Adrenal gland (tissue), 12 donors: ENCODE data around the gene TLE6. TPM values are rescaled to one million over a fixed set of nuclear protein-coding genes. Genes with fewer than 3 reads are reported as not detected.

ENCODE experiments used
- DNase-seq, 7 donors: peaks; one replicate each; pipeline ENCODE4 v3.0.0-alpha.2; 2019 to 2020
- H3K27ac ChIP-seq, 5 donors: fragments of 200-600 bp; sonication (generic) in 4 of 5; 1 replicate in 3 of 5; 2 replicates in 2 of 5; pipeline versions ENCODE4 v1.5.1 to v1.8.0; 2016 to 2020; ENCODE audit warnings: mild to moderate bottlenecking in 1 of 5
- H3K27me3 ChIP-seq: fragments of 200-600 bp; 2 replicates; pipeline ENCODE4 v1.8.0; 2021
- H3K36me3 ChIP-seq, 2 donors: fragments of 200-600 bp; replicated peaks in 1 of 2; 1 replicate in 1 of 2; 2 replicates in 1 of 2; pipeline versions ENCODE4 v1.5.1 to v1.8.0; 2018 to 2022
- H3K4me1 ChIP-seq, 2 donors: fragments of 200-600 bp; replicated peaks in 1 of 2; 1 replicate in 1 of 2; 2 replicates in 1 of 2; pipeline versions ENCODE4 v1.5.1 to v1.8.0; 2018 to 2021
- H3K4me3 ChIP-seq, 4 donors: fragments of 200-600 bp; sonication (generic) in 3 of 4; one replicate each; pipeline ENCODE4 v1.5.1; 2016 to 2018
- H3K9me3 ChIP-seq, 3 donors: fragments of 200-600 bp; sonication (generic) in 1 of 3; replicated peaks in 1 of 3; 1 replicate in 2 of 3; 2 replicates in 1 of 3; pipeline versions ENCODE4 v1.5.1 to v1.8.0; 2016 to 2021
- POLR2A ChIP-seq, 2 donors: fragments of 450-650 bp; IDR thresholded peaks; one replicate each; pipeline ENCODE4 v1.6.1; 2017; ENCODE audit warnings: antibody characterized with exemption in 2 of 2, mild to moderate bottlenecking in 2 of 2, moderate library complexity in 1 of 2
- WGBS, 4 donors: extraction: QIAGEN DNeasy Blood & Tissue Kit in 2 of 4; methylation state at CpG; one replicate each; pipeline versions ENCODE4 v1.1.5 to v1.1.7; 2013 to 2017; 5-methylcytosine and 5-hydroxymethylcytosine counted together
- intact Hi-C, 2 donors: fragments of 100-400 bp; cut with DNase I; formaldehyde crosslinking; loops; one replicate each; pipeline versions ENCODE4 v1.14.1 to v1.15.0; 2022 to 2023
- polyA plus RNA-seq, 3 donors: library from polyadenylated mRNA; stranded (reverse); fragments of 200-250 nt in 2 of 3; fragments of 350-450 nt in 1 of 3; fragmentation: Illumina TruSeq in 1 of 3; extraction: RNeasy Lipid Tissue Mini Kit (QIAGEN cat#74804) in 1 of 3; gene quantifications; one replicate each; pipeline ENCODE4 v1.2.3, GENCODE V29; 2013 to 2014
- total RNA-seq, 9 donors: library from RNA; depleted of rRNA in 4 of 9; stranded (reverse); fragments of >200 nt in 4 of 9; fragments of 120-200 nt in 1 of 9; fragmentation: NEBNext Ultra II Directional in 1 of 9; extraction: Animal tissue kit (Norgen Biotek cat#: 25700) in 1 of 9; gene quantifications; one replicate each; pipeline versions ENCODE4 v1.1.0 to v1.2.4, GENCODE V29; 2013 to 2023
- TF ChIP-seq, protein P1 (sequence below), 6 experiments: fragments of 450-650 bp in 4 of 6; fragments of 200-600 bp in 2 of 6; sonication (generic) in 1 of 6; IDR thresholded peaks; 1 replicate in 5 of 6; 2 replicates in 1 of 6; pipeline versions ENCODE4 v1.5.1 to v1.8.0; 2016 to 2021; ENCODE audit warnings: antibody characterized with exemption in 6 of 6, mild to moderate bottlenecking in 2 of 6, moderate library complexity in 1 of 6
- donor health status: healthy with polysubstance abuse.
- donor health status: Bipolar disorder and iron deficiency.
- donor health status: DM: yes; HTN: yes; CAD: no.
- donor health status: DM: no; HTN: no; CAD: no.
- donor health status: DM: no; HTN: no; CAD: no.
- donor health status: DM: yes; HTN: yes; CAD: no.

TLE6 gene
- total and polyA plus RNA-seq, 12 donors = 0.48 to 13.9 (median 2.0) TPM

DNA sequence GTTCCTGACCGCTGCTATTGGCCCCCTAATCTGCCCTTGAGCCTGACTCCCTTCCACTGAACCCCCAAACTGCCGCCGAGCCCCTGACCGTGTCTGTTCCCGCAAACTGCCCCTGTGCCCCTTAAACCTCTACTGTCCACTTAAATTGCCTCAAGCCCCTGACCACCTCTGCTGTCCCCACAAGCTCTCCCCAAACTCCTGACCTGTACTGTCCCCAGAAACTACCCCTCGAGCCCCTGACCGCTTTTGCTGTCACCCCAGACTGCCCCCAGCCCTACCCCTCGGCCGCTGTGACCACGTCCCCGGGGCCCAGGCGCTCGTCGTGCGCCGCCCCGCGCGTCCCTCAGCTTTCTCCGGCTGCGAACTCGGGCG lies 33.0 kb upstream of the TLE6 start:
- Histone ChIP-seq H3K36me3 (no peaks in the 10 kb centered on the region), H3K9me3 (no peaks in the 10 kb centered on the region), H3K4me1 (peaks cover 11 to 16% of the 10 kb centered on the region in 2 donors), H3K4me3 (peak overlapping the region; percentile 59 to 98 (median 86)), H3K27me3 (no peaks in the 10 kb centered on the region), H3K27ac (peak overlapping the region in 4 of 5 donors; percentile 78 to 96 (median 92))
- intact Hi-C loops = loop anchor here (10.0 kb wide), 1 partner anchor 60 kb away; no protein-coding TSS in a partner anchor
- 1 to 3% (median 2%) methylated on average over 12 to 23 of the region's 23 CpGs for WGBS, 4 donors
- TF ChIP-seq, protein P1, sequence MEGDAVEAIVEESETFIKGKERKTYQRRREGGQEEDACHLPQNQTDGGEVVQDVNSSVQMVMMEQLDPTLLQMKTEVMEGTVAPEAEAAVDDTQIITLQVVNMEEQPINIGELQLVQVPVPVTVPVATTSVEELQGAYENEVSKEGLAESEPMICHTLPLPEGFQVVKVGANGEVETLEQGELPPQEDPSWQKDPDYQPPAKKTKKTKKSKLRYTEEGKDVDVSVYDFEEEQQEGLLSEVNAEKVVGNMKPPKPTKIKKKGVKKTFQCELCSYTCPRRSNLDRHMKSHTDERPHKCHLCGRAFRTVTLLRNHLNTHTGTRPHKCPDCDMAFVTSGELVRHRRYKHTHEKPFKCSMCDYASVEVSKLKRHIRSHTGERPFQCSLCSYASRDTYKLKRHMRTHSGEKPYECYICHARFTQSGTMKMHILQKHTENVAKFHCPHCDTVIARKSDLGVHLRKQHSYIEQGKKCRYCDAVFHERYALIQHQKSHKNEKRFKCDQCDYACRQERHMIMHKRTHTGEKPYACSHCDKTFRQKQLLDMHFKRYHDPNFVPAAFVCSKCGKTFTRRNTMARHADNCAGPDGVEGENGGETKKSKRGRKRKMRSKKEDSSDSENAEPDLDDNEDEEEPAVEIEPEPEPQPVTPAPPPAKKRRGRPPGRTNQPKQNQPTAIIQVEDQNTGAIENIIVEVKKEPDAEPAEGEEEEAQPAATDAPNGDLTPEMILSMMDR (IDR thresholded peaks at IDR 0.05) = no peak
- no peak for TF ChIP-seq POLR2A (IDR thresholded peaks at IDR 0.05)
- DNase-seq = no peak

DNA sequence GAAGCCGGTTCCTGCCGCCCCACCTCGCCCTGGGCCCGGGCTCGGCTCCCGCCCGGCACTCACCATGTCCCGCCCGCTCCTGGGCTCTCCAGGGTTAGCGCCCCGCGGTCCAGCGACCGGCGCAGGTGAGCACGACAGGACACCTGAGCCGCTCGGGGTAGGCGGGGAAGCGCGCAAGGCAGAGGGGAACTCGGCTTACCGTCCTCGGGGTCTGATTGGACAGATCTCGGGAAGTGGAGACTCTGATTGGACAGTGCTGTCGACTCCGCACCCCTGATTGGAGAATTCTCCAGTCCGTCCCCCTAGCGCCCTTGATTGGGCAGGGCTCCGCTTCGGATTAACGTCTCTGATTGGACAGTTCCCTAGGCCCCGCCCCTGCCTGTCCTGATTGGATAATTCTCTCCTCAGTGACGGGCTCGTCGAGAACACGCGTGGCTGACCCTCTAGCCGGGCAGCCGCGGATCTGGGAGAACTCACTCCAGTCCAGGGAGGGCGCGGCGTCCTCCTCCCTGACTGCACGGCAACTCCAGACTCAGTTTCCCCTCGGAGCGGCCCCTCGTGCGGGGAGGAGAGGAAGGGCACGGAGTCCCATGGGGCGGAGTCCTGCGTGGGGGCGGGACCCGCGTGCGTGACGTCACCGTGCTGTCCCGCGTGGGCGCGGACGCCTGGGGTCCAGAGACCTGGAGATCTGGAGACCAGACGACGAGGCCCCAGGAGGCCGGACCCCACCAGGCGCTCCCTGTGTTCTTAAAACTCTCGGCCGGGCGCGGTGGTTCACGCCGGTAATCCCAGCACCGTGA lies 32.4 kb upstream of the TLE6 start, which contains the start of gene ZNF77:
Gene ZNF77 (minus strand): TSS at position 197 of the 800 bp plus-strand sequence. CDS start 131 bp downstream, at position 66.
- Histone ChIP-seq H3K4me1 (peaks cover 15 to 20% of the 10 kb centered on the region in 2 donors), H3K4me3 (peak within 1 kb of the TSS; percentile 59 to 98 (median 86)), H3K9me3 (no peaks in the 10 kb centered on the region), H3K36me3 (no peaks in the 10 kb centered on the region), H3K27me3 (no peaks in the 10 kb centered on the region), H3K27ac (peak within 1 kb of the TSS; percentile 57 to 96 (median 91))
- WGBS, 4 donors = 1 to 2% (median 1%) methylated on average over 29 to 74 of the region's 74 CpGs
- intact Hi-C loops = loop anchor here (10.0 kb wide), 1 partner anchor 60 kb away; no protein-coding TSS in a partner anchor
- DNase-seq = peak; percentile 99 to 100 (median 100)
- TF ChIP-seq POLR2A (IDR thresholded peaks at IDR 0.05) = peak in 1 of 2 donors; percentile 43
- TF ChIP-seq, protein P1 (IDR thresholded peaks at IDR 0.05) = peak in 4 of 6 experiments; percentile 23 to 35 (median 32)

DNA sequence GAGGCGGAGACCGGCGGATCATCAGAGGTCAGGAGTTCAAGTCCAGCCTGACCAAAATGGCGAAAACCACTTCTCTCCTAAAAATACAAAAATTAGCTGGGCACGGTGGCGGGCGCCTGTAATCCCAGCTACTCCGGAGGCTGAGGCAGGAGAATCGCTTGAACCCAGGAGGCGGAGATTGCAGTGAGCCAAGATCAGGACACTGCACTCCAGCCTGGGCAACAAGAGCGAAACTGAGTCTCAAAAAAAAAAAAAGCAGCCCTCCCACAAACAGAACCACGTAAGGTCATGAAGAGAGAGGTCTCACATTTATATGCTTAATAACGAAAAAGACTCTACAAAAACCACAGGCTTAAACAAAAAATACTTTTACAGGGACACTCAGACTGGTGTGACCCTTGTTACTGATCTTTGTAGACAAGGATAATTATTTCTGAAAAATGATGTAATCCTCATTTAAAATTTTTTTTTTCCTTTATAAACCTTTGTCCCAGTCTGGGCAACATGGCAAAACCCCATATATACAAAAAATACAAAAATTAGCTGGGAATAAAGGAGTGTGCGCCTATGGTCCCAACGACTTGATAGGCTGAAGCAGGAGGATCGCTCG lies 31.7 kb upstream of the TLE6 start:
- no peaks in the 10 kb centered on the region for H3K36me3 ChIP-seq
- TF ChIP-seq POLR2A (IDR thresholded peaks at IDR 0.05) = no peak
- TF ChIP-seq, protein P1 (IDR thresholded peaks at IDR 0.05) = no peak
- peaks cover 15 to 20% of the 10 kb centered on the region in 2 donors for H3K4me1 ChIP-seq
- no peaks in the 10 kb centered on the region for H3K9me3 ChIP-seq
- WGBS, 4 donors = 37 to 52% (median 42%) methylated on average over 16 to 17 of the region's 17 CpGs
- intact Hi-C loops = loop anchor here (10.0 kb wide), 1 partner anchor 61 kb away; no protein-coding TSS in a partner anchor
- no peaks in the 10 kb centered on the region for H3K27me3 ChIP-seq
- peak overlapping the region in 4 of 5 donors; percentile 78 to 96 (median 92) for H3K27ac ChIP-seq
- peak overlapping the region in 3 of 4 donors; percentile 13 to 90 (median 59) for H3K4me3 ChIP-seq
- DNase-seq = no peak

DNA sequence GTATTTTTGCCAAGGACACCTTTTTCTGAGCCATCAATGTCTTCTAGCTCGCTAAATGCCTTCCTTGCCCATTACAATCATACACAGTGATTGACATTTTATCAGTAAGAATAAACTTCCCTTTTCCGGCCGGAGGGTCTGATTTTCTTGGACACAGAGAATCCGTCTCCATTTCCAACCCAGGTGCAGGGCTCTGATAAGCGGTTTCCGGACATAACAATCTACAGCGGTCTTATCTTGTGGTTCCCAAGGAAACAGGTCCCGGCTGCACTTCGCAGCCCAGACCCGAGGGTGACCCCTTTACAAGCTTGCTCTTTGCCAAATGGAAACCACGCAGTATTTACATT lies 27.5 kb upstream of the TLE6 start:
- TF ChIP-seq, protein P1 (IDR thresholded peaks at IDR 0.05) = no peak
- no peak for TF ChIP-seq POLR2A (IDR thresholded peaks at IDR 0.05)
- no peaks in the 10 kb centered on the region for H3K27me3 ChIP-seq
- peak; percentile 49 to 87 (median 68) for DNase-seq
- H3K27ac ChIP-seq = peak overlapping the region; percentile 90 to 97 (median 96)
- H3K4me1 ChIP-seq = peaks cover 15 to 16% of the 10 kb centered on the region in 2 donors
- intact Hi-C loops = loop anchor here (10.0 kb wide), 3 partner anchors 65 to 155 kb away; no protein-coding TSS in a partner anchor
- WGBS, 4 donors = 0 to 4% (median 0%) methylated on average over 6 to 11 of the region's 11 CpGs
- H3K4me3 ChIP-seq = peak overlapping the region; percentile 52 to 93 (median 81)
- H3K36me3 ChIP-seq = no peaks in the 10 kb centered on the region
- H3K9me3 ChIP-seq = no peaks in the 10 kb centered on the region
